Measurements from ENCODE around the gene SENP7.

The SENP7 gene

DNA sequence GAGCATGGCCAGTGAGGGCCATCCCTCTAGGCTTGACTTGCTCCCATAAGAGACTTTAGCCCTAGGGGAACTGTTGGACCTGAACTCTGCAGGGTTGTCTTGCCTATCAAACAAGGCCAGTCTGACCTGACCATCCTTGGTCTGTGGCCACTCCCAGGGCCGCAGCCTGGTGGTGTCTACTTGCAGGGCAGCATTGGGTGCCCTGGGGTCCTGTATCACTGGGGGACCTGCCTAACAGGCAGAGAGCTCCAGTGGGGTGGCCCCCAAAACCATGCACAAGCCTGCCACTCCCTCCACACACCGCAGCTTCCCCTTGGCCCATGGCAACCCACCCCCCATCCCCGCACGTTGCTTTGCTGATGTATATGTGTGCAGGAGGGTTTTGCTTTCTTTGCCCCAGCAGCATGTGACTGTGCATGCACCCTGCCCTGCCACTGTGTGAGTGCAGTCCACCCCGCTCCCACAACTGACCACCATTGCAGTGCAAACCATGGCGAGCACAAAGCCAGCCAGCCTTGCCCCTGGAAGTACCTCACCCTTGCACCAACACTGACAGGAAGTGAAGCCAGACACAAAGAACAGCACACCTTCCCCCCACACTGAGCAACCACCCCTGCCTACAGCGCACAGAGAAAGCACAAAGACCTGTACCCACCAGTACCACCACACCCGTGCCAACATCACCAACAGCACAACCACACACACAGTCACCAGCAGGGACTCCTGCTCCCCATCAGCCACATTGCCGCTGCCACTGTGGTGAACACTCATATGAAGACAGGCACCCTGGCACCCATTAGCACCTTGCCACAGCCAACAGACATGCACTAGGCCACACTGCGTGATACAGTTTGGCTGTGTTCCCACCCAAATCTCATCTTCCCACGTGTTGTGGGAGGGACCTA is 88.8 kb downstream of the SENP7 start:
- peak in 1 of 2 donors; percentile 2 for DNase-seq

DNA sequence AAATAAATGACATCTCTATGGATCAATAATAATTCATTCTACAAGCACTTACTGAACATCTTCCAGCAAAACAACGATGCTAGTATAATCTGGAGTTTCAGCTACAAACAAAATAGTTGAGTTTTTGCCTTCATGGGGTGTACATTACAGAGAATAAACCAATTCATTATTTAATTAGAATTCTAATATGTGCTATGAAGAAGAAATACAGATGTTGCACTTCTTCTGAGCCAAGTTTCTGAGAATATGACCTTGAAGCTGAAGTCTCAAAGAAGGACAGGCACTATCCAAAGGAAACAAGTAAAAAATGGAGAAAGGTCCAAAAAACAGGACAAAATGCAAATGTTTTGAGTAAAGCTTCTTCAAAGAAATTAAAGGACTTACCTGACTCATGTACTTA is 94.2 kb downstream of the SENP7 start:
- DNase-seq, result no peak

DNA sequence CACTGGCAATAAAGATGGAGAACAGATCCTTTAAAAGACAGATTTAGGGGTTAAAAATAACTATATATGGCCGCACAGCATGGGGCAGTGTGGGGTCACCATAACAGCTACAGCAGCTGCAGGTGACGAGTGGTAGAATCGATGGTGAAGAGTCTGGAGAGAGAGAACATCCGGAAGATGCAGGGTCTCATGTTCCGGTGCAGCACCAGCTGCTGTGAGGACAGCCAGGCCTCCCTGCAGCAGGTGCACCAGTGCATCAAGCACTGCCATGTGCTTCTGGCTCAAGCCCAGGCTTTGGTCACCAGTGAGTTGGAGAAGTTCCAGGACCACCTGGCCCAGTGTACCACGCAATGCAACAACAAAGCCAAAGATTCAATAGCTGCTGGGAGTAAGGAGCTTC is 98.9 kb downstream of the SENP7 start:
- DNase-seq, result no peak

DNA sequence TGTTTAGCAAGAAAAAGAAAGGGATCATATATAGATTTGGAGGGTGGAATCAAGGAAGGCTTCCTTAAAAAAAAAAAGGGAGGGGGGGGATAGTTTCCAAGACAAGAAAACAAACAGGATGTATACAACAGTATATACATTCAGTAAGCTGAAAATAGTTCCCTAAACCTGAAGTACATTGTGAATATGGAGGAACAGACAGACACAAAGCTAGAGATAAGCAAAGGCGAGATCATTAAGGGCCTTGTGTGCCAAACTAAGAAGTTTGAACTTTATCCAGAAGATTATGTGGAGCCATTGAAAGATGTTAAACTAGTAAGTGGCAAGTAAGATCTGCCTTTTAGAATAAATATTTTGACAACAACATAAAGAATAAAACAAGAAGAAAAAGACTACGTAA is 99.4 kb downstream of the SENP7 start:
- DNase-seq, result no peak

DNA sequence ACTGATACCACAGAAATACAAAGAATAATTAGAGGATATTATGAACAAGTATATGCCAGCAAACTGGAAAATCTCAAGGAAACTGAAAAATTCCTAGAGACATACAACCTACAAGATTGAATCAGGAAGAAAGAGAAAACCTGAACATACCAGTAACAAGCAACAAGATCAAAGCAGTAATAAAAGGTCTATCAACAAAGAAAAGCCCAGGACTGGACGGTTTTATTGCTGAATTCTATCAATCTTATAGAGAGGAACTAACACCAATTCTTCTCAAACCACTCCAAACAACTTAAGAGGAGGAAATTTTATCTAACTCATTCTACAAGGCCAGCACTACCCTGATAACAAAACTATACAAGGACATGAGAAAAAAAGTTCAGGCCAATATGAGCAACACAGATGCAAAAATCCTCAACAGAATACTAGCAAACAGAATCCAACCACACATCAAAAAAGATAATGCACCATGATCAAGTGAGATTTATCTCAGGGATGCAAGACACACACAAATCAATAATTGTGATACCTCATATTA is 121.5 kb downstream of the SENP7 start:
- DNase-seq, result no peak

DNA sequence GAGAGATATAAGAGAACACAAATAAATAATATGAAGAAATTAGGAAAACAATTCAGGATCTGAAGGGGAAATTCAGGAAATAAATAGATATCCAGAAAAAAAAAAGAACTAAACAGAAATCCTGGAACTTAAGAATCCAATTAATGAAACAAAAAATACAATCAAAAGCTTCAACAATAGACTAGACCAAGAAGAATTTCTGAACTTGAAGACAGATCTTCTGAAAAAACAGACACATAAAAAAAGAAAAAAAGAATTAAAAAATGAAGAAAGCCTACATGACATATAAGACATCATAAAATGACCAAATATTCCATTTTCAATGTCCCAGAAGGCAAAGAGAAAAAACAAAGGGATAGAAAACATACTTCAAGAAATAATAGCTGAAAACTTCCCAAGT is 124.3 kb downstream of the SENP7 start:
- DNase-seq, result no peak

DNA sequence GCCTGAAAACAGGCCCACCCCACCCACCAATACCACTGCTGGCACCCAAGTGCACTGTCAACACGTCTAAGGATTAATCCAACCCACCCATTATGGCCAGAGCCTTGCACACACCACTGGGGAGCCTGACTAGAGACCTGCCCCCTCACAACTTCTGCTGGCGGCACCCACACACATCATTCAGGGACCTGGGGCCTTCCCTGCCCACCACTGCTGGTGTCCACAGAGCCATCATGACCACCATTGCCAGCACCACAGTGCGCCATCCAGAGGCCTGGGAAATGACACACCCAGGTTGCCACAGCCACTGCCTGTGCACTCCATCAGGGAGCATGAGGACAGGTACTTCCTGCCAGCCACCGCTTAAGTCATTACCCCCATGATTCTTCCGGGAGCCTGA is 125.7 kb downstream of the SENP7 start:
- no peak for DNase-seq

DNA sequence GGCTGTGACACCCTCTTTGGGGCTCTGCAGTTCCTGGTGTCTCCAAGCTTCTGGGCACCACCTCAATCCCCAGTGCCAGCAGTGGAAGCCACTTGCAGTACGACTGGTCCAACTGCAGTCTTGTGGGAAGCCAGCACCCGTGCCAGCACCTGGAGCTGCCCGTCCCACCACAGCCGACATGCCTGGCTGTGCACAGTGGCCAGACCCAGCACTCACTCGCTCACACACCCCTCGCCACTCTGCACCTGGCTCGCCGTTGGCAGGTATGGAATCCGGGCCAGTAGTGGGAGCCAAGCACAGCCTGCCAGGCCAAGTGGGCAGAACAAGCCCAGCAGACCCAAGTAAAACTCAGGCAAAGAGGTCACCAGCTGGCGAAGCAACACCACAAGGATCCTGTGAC is 128.6 kb downstream of the SENP7 start:
- DNase-seq, result no peak

DNA sequence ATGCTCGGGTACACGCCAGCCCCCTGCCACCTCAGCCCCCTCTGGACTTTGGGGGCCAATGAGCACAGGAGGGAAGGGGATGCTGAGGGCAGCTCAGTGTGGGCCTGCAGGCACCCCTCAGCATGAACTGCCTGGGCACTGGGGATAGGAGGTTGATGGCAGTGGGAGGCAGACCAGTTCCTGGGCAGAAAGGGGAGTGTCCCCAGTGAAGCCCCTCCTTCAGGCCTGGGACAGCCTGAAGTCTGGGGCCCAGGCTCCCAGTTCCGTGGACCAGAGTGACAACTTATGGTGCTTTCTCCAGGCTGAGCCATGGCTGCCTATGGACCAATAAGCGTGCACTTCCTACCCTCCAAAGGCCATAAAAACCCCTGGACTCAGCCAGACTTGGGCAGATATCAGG is 129.4 kb downstream of the SENP7 start:
- no peak for DNase-seq

DNA sequence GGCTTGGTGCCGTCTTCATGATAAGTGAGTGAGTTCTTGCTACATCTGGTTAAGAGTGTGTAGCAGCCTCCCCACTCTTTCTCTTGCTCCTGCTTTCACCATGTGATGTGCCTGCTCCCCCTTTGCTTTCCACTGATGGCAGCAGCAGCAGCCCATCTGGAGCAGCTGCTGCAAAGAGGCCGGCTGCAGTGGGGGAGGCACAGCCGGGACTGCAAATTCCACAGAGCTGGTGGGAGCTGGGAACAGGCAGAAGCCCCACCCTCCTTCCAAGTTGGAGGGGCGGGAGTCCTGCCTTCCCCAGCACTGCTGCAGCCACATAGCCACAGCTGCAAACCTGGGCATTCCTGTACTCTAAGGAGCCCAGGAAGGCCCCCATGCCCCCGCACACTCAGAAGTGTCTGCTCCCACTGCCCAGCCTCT is 129.8 kb downstream of the SENP7 start:
- DNase-seq, result no peak

DNA sequence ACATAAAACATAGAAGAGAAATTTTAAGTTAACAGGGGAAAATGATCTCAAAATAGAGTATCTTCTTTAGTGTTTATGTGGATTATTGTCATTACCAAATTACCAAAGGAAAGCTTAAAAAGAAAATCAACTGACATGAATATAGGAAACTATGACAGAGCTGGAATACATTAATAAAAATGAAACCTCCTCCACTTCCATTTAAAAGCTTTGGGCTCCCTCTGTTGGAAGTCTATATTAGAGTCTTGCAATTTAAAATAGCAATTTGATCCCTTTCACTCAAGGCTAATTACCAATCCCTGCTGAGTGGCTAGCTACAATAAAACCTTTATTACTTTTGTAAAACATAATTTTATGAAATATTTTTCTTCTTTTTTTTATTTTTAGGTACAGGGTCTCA is 131.2 kb downstream of the SENP7 start:
- DNase-seq, result peak in 1 of 2 donors; percentile 56

DNA sequence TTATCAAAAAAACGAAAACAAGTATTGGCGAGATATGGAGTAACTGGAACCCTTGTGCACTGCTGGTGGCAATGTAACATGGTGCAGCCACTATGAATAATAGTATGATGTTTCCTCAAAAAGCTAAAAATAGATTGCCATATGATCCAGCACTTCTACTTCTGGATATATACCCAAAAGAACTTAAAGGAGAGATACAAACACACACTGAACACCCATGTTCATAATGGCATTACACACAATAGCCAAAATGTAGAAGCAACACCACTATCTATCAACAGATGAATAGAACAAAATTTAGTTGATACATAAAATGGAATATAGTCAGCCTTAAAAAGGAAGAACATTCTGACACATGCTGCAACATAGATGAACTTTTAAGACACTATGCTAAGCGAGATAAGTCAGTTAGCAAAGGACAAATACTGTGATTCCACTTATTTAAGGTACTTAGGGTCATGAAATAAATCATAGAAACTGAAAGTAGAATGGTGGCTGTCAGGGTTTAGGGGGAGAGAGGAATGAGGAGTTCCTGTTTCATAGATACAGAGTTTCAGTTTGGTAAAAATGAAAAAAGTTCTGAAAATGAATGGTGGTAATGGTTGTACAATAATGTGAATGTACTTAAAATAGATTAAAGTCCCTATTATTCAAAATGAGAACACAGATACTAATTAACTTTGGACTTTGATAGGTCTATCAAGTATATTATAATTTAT is 133.2 kb downstream of the SENP7 start:
- DNase-seq, result peak in 1 of 2 donors; percentile 32

DNA sequence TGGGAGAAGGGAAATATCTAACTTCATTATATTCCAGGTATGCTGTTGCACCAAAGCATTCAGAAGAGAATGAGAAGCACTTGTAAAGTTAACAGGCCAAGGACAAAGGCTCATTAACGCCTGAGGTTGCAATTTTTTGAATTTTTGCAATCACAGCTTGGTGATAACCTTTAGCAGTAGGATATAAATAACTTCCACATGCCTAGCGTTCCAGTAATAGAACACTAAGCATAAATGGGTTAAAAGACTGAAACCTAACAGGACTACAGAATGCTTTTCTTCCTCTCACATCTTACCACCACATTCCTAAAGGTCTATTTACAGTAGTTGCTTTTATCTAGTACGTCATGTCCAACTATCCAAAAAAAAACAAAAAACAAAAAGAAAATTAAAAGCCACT is 135.2 kb downstream of the SENP7 start:
- no peak for DNase-seq

DNA sequence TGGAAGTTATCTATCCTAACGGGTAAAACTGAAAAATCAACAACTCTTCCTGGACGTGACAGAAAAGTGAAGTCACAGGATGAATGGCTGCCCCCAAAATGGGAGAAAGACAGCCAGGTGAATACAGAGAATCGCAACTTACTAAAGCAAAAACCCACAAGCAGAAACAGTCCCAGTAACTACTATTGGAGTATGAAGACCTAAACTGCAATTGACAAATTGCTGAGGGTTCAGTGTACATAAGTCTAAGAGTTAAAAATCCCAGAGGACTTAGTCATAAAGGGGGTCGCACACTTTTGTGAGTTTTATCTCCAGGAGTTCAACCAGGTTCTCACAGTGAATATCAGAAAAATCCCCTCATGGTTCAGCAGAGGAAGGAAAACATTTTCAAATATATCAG is 135.8 kb downstream of the SENP7 start:
- DNase-seq, result no peak

DNA sequence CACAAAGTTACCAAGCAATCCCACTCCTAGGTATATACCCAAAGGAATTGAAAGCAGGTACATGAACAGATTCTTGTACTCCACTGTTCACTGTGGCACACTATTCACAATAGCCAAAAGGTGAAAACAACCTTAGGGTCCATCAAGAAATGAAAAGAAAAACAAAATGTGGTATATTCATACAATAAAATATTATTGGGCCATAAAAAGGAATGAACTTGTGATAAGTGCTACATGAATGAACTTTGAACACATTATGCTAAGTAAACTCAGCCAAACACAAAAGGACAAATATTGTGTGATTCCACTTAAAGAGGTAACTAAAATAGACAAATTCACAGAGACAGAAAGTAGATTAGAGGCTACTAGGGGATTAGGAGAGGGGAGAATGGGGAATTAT is 137.4 kb downstream of the SENP7 start:
- no peak for DNase-seq

DNA sequence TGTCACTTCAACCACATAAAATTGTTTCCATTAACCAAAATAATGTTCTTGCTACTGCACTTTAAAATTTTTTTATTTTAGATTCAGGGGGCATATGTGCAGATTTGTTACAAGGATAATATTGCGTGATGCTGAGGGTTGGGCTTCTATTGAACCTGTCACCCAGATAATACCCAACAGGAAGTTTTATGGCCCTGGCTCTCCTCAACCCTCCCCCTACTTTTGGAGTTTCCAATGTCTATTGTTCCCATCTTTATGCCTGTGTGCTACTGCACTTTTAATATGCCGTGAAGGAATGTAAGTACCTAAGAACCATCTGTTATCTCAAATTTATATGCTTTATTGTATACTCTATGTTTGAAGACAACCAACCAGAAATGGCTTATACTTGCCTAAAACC is 150.6 kb downstream of the SENP7 start:
- DNase-seq, result no peak

DNA sequence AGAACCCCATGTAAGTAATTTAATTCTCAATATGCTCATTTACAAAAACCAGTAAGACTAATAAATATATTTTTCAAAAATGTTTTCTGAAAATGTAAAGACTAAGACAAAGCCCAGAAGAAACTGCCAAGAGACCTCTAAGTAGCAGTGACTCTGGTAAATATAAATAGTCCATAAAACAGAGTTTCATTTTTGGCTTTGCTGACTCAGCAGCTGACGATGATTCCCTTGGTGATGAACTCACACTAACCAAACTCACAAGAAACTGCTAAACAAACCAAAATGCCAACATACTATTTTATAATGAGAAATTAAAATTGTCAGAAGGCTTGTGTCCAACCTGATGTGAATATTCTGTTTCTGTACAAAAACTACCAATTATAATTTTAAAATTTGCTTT is 161.2 kb downstream of the SENP7 start:
- no peak for DNase-seq

DNA sequence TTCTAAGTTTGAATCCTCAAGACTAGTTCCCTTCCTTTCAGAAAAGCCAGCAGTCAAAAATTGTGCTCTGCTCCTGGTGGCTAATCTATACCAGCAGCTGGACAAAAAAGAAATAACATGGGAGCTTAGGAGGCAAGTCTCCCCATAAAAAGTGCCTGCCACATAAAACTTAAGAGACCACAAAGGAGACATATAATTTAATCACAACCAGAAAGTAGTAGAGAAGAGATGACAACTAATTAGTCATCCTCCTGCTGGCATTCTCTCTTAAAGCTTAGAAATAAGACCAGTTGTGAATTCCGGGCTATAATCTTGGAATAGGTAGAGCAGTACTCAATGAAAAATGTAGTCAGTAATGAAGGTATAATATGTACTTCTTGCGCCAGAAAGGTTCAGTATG is 172.4 kb downstream of the SENP7 start:
- no peak for DNase-seq

DNA sequence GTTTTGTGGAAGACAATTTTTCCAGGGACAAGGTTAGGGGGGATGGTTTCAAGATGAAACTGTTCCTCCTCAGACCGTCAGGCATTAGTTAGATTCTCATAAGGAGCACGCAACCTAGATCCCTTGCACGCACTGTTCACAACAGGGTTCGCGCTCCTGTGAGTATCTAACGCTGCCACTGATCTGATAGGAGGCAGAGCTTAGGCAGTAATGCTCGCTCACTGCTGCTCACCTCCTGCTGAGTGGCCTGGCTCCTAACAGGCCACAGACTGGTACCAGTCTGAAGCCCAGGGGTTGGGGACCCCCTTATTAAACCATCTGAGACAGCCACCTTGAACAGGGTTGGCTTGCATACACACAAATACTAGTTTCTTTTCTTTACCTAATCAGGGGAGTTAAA is 179.1 kb downstream of the SENP7 start:
- no peak for DNase-seq

DNA sequence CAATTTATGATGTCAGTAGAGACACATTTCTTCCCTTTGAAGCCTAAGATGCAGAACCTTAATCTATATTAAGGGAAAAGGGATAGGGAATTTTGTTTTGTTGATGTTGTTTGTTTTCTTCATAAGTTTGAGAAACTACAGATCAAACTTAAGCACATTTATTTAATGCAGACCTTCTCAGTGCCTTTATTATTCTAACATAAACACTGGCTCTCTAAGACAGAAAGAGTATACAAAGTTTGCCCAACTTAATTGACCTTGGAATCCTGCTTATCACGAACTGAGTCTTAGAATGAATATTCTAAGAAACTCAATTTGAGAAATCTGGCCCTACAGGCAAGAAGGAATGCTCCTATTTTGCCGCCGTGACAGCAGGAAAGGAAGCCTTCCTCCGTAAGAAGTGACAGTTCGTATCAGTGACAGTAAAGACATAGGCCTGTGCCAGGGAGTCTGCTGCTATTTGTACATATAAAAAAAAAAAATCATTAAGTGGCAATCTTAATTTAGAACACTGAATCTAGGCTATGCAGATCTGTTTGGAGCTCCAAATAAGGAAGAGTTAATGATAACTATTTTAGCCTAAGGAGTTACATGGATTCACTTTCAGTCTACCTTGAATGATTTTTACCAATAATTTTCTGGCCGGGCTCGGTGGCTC is 183.9 kb downstream of the SENP7 start:
- no peak for DNase-seq

DNA sequence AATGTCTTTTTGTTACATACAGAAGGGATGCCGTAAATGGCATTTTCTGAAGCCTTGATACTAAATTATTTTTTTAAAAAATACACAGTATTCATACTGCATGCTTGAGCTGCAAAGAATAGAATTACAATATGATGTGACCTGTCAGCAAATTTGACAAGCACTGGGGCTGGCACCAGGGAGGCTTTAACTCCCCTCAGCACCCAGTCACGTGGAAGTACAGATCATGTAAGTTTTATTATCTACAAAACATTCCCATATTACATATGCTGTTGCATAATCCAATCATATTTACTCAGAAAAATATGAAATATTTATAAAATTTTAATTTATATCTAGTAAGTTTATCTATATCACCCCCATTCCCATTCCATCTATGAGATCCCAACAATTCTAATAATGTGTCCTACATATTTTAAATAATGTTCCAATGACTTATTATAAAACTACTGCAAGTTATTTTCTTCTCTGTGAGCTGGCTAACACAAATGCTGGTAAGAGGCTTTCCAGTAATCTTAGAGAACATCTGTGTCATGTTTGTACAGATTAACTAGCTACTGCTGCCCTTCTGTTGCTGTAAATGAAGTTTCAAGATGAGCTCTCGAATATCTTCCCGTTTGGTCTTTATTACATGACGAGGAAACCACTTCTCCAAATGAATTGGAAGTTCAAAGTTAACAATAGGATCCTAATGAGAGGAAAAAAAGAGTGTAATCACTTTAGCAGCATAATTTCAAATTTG is 187.4 kb downstream of the SENP7 start:
- DNase-seq, result no peak

DNA sequence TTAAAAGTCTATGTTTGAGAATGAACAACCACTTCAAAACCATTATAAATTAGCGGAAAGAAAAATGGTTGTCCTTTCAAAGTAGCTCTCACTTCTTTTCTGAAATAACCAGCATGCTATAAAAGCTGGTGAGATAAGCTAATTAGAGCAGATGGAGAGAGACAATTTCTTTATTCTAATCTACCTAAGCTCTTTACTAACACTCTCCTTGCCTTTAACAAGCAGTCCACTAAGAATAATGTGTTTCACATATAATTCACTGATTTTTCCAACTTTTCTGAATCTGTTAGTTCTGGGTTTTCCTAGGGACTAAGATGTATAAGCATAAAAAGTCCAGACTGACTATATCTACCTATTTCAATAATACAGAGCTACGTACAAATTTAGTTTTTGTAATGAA is 192.5 kb downstream of the SENP7 start, which contains the start of gene IMPG2:
Gene IMPG2, minus strand, starts transcription at position 101 of the 400 bp plus-strand sequence. CDS start 203 bp downstream, outside the sequence.
- DNase-seq, result no peak

DNA sequence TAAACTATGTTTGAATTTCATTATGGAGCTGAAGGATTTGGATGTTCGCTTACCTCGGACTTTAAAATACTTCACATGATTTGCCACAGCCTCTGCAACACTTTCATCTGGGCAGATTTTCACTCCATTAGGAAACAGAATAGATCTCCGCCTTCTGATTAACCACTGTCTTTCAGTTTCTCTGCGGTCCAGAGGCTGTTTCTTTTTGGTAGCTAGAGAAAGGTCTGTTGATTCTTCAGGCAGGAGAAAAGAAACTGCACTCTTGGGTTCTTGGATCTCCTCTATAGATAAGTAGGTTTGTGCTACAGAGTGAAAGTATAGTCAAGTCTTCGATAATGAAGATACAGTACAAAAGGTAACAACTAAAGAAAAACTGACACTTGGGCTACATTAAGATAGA is 193.5 kb downstream of the SENP7 start:
- no peak for DNase-seq

Measured in CD4-positive, alpha-beta T cell treated with Interleukin-1 beta for 1 hour (primary cell).